HPDE6-E6E7 (cell line): Measurements from ENCODE around the gene LRRFIP1.

Experiments used
- DNase-seq: peaks from one replicate; pipeline ENCODE4 v3.0.0; 2011; ENCODE audit warnings: missing footprints; ENCODE audit errors: extremely low spot score

The LRRFIP1 gene

GRCh38 chr2:237640493-237640998, 13.2 kb downstream of the LRRFIP1 start:
- DNase-seq, result no peak

DNA sequence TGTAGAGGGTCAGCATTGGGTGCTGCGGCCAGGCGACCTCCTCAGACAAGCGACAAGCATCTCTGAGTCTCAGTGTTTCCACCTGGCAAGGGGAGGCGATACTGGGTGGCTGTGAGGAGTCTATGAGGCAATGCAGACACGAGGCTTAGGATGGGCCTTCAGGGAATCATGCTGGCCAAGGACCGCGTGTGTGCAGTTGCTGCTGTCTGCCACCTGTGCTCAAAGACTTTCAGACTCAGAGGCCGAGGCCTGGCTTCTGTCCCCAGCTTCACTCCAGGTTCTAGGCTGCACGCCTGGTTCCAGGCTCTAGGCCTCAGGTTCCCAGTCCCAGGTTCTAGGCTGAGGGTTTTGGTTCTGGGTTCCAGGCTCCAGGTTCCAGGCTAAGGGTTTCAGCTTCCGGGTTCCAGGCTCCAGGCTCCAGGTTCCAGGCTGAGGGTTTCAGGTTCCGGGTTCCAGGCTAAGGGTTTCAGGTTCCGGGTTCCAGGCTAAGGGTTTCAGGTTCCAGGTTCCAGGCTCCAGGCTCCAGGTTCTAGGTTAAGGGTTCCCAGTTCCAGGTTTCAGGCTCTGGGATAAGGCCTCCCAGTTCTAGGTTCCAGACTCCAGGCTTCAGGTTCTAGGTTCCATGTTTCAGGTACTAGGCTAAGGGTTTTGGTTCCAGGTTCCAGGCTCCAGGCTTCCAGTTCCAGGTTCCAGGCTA, 14.8 kb downstream of the LRRFIP1 start:
- DNase-seq, result no peak

- DNase-seq, result no peak
Measured at GRCh38 chr2:237643066-237643465, 15.7 kb downstream of the LRRFIP1 start.

DNA sequence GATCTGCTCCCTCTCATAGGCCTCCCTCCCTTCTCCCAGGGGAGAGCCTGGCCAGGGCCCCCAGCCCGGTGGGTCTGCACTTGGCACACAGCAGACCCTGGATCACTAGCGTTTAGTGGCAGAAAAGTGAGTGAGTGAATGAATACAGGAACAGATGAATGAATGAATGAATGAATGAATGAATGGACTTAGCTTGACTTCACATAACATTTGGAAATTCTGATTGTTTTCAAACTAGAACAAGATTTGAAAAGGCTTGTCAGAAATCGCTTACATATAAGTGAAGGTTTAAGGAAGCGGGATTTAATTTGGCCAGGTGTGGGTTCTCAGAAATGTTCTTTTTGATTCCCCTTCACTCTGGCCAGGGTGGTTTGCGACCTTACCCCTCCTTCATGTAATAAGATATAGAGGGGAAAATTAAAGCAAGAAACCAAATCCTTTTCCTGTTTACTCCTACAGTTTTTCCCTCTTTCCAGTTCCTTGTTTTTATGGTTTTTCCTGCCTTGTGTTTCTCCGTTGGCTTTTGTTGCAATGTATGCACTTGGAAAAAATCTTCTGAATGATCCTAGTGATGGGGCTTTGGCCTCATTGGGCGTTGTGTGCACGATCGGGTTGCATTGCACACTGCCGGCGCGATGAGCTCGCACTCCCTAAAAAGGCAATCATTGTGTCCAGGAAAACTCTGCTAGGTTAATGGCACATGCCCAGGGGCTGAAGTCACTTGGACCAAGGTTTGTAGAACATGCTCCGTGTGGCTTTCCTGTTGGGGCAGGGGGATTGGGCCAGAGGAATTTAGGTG, 16.4 kb downstream of the LRRFIP1 start:
- DNase-seq, result no peak

- DNase-seq, result no peak
Measured at GRCh38 chr2:237644381-237644703, 17.0 kb downstream of the LRRFIP1 start.

DNA sequence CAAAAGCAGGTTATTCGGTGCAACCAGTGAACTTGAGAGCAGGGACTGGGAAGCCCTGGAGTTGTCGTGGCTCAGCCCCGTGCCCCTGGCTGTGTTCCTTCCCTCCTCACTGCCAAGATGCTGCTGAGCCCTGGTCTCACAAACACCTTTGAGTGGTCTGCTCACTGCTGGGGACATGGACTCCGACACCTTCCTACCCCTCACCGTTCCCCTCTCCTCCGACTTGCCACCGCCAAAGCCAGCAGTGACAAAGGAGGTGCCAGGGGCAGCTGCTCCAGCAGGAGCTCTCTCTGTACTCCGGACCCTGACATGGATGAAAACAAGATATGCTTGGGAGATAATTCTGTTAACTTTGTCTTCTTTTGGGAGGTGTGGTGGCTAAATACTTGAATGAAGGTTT, 17.9 kb downstream of the LRRFIP1 start:
- no peak for DNase-seq

- no peak for DNase-seq
Measured at GRCh38 chr2:237647176-237648015, 20.0 kb downstream of the LRRFIP1 start.

GRCh38 chr2:237648016-237648381, 20.6 kb downstream of the LRRFIP1 start:
- no peak for DNase-seq

GRCh38 chr2:237649541-237650454, 22.4 kb downstream of the LRRFIP1 start:
- DNase-seq, result no peak

GRCh38 chr2:237650455-237650850, 23.1 kb downstream of the LRRFIP1 start:
- no peak for DNase-seq

DNA sequence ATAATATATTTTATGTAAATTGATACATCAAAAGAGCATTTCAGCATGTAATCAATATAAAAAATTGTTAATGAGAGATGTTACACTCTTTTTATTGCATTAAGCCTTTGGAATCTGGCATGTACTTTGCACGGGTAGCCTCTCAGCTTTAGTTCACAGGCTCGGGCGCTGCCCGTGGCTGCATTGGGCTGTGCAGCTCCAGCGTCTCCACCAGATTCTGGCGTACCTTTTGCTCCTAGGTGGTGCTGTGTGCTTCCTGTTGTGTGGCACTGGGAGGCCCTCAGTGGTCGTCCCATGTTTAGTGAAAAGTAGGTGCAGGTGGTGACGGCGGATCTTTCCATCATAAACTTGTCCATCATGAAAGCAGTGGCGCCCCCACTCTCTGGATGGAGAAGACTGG, 24.4 kb downstream of the LRRFIP1 start:
- DNase-seq, result no peak

DNA sequence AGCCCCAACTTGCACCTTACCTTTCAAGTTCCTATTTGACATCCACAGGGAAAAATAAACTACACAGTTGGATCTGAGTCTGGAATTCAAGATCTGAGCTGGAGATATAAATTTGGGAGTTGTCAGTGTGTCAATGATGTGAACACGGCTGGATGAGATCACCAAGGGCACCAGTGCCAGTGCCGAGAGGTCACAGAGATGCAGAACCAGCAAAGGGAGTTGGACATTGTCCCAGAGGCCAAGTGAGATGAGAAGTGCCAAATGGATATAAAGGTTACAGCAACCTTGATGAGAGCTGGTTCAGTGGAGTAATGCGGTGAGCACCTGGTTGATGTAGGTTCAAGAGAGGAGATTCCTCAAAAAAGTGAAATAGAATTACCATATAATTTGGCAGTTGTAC, 24.8 kb downstream of the LRRFIP1 start:
- DNase-seq, result no peak

DNA sequence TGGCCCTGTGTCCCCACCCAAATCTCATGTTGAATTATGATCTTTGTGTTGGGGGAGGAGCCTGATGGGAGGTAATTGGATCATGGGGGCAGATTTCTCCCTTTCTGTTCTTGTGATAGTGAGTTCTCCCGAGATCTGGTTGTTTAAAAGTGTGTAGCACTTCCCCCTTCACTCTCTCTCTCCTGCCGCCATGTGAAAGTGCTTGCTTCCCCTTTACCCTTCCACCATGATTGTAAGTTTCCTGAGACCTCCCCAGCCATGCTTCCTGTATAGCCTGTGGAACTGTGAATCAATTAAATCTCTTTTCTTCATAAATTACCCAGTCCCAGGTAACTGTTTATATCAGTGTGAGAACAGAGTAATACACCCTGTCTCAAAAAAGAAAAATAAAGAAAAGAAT, 25.5 kb downstream of the LRRFIP1 start:
- DNase-seq, result no peak

GRCh38 chr2:237653776-237654558, 26.6 kb downstream of the LRRFIP1 start:
- DNase-seq, result no peak

- DNase-seq, result no peak
Measured at GRCh38 chr2:237657063-237657462, 29.7 kb downstream of the LRRFIP1 start.

GRCh38 chr2:237660381-237660900, 33.1 kb downstream of the LRRFIP1 start:
- no peak for DNase-seq

- no peak for DNase-seq
Measured at GRCh38 chr2:237661270-237661669, 33.9 kb downstream of the LRRFIP1 start.

- DNase-seq, result no peak
Measured at GRCh38 chr2:237661799-237662328, 34.5 kb downstream of the LRRFIP1 start.

DNA sequence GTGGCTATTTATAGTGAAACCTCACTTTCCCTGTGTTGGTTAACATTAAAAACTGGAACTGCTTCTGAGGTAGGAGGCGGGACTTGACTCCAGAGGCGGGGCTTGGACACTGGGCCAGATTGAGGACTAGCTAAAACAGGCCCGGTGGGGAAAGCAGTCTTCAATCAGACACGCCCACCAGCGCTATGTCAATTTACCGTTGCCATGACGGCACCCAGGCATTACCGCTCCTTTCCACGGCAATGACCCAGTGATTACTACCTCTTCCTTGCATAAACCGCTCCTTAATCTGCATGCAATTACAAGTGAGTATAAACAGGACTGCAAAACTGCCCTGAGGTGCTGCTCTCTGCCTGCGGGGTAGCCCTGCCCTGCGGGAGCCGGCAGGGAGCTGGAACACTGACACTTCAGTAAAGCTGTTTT, 35.3 kb downstream of the LRRFIP1 start:
- DNase-seq, result peak; percentile 69

DNA sequence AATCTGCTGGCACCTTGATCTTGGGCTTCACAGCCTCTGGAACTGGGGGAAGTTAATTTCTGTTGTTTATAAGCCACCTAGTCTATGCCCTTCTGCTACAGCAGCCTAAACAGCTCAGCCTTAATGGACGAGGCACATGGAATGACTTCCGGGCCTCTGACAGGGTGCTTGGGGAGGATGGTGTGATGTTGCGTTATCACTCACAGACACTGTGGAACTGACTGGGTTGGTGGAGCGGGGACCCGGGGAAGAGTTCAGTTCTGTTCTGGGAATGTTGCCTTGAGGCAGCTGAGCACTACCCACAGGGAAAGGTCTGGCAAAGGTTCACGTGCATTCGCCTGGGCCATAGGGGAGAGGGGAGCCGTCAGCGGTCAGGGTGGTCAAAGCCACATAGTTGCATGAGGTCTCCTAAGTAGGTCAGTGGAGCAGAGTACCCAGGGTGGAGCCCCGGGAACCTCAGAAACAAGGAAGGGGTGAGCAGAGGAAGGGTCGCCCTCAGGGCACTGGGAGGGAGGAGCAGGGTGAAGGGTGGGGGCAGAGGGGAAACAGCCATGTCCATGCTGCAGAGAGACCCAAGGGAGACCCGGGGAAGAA, 36.2 kb downstream of the LRRFIP1 start:
- no peak for DNase-seq
